ENCODE data around the gene CCDC12.

GRCh38 chr3:46993986-46994385, 17.4 kb upstream of the CCDC12 start:
- no peak for TF ChIP-seq CTCF (conservative IDR thresholded peaks at IDR 0.05 in 1 of 2, IDR thresholded peaks at IDR 0.05 in 1 of 2; ENCODE audit: extremely low read depth in 1 of 2, insufficient read depth in 1 of 2, low read depth in 1 of 2, low read length in 2 of 2)
- TF ChIP-seq EZH2 (IDR thresholded peaks at IDR 0.05; ENCODE audit: borderline replicate concordance, low read length) = no peak

Measured in mammary epithelial cell (primary cell).